ENCODE data around the gene DIS3L.

GRCh38 chr15:66251790-66252684 lies 41.3 kb upstream of the DIS3L start:
- TF ChIP-seq HDGF (IDR thresholded peaks at IDR 0.05; ENCODE audit: borderline replicate concordance): no peak
- no peak for TF ChIP-seq NFRKB (IDR thresholded peaks at IDR 0.05)
- TF ChIP-seq ELF4 (IDR thresholded peaks at IDR 0.05): no peak
- no peak for TF ChIP-seq BHLHE40 (IDR thresholded peaks at IDR 0.05; ENCODE audit: borderline replicate concordance)
- no peak for TF ChIP-seq SP1 (IDR thresholded peaks at IDR 0.05)
- TF ChIP-seq L3MBTL2 (conservative IDR thresholded peaks at IDR 0.05): peak; percentile 50

Data from HEK293T (cell line).